Renal pelvis (tissue), 12 donors: ENCODE data around the gene DDI1. TPM values are rescaled to one million over a fixed set of nuclear protein-coding genes. Genes with fewer than 3 reads are reported as not detected.

ENCODE experiments used
- DNase-seq: peaks from one replicate; pipeline ENCODE4 v3.0.0-alpha.2; 2013
- long read RNA-seq, 16 experiments: transcript quantifications; one replicate each; lab custom pipeline, GENCODE V29; 2026
- polyA plus RNA-seq, 3 donors: library from polyadenylated mRNA; unstranded; fragments of 120-200 nt; gene quantifications; one replicate each; pipeline ENCODE4 v1.2.1, GENCODE V29; 2013; ENCODE audit not compliant: insufficient read length in 3 of 3

The DDI1 gene
- polyA plus RNA-seq, result not detected
- long read RNA-seq, donor 1, result 0 reads
- long read RNA-seq, donor 2, result 0 reads
- long read RNA-seq, donor 3, result 0 reads
- long read RNA-seq, donor 4, result 0 reads
- long read RNA-seq, donor 5, result 0 reads
- long read RNA-seq, donor 6, result 0 reads
- long read RNA-seq, donor 7, result 0 reads
- long read RNA-seq, donor 8, result 0 reads
- long read RNA-seq, donor 9, result 0 reads
- long read RNA-seq, donor 10, result 0 reads
- long read RNA-seq, donor 11, result 0 reads
- long read RNA-seq, donor 12, result 0 reads
- long read RNA-seq, donor 13, result 0 reads
- long read RNA-seq, donor 14, result 0 reads
- long read RNA-seq, donor 15, partial matches to known transcripts, result 5 of 14 reads
- long read RNA-seq, donor 15, other reads (novel, unspliced or antisense), result 9 of 14 reads
- long read RNA-seq, donor 16, result 0 reads

DNA sequence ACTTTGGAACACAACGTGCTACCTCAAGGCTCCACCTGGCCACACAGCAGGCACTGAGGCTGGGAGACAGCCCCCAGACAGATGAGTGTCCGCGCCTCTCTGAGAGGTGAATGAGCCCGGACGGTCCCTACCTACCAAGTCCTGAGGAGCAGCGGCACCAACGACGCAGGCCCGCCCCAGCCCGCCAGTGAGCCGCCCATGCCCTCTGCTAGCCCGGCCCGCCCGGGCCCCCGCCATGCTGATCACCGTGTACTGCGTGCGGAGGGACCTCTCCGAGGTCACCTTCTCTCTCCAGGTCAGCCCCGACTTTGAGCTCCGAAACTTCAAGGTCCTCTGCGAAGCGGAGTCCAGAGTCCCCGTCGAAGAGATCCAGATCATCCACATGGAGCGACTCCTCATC lies at the start of gene DDI1:
Gene DDI1 (plus strand): TSS at position 53 of the 400 bp plus-strand sequence. CDS start 183 bp downstream, at position 236.
- no peak for DNase-seq

DNA sequence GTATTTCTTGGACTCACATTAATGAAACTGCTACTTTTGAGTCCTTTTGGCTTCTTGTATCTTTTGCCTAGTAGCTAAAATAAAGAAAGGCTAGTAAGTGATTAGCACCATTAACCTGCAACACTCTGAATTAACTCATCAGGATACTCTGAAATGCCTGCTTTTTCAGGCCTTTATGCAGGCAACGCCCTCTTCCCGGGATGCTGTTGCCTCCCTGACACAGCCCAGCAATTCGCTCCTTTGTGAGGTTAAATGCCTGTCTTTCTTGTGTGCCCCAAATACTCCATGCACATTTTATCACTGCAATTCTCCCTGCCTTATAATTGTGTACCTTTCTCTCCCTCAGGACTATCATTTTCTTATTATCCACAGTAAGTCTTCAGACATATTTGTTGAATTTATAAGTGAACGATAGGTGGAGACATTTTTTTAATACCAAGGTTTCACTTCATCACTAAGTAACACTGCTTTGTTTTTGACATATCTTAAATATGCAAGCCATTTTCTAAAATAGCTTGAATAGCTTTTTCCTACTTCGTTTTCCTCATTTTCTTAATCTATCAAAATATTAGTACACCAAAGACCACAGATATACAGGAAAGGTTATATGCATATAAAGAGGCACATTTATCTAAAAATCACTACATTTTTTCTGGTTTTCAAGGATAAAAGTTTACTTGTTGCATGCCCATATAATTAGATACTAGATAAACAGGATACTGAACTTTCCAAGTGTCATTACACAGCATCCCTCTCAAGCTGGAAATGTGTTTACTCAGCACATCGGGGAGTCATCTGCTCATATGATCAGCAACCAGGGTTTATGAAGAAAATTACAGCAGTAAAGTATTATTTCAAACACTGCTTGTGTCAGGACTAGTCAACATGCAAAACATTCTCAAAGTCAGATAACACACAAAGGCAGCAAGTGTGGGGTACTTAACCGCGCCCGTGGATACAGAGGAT lies 48.5 kb upstream of the DDI1 start:
- DNase-seq, result no peak

DNA sequence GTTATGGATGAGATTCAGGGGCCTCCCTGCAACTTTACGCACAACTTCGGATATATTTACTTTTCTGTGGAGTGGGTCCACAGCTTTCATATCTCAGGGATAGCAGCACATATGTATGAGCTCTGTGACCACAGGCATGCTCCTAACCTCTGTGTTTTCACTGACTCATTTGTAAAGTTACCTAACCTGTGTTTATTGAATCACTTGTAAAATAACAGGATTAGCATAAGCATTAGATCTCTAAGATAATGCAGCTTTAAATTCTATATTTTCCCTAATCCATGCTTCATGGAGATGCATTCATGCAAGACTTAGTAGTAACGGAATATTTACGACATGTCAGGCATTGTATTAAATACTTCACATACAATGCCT lies 47.9 kb upstream of the DDI1 start:
- DNase-seq, result no peak

DNA sequence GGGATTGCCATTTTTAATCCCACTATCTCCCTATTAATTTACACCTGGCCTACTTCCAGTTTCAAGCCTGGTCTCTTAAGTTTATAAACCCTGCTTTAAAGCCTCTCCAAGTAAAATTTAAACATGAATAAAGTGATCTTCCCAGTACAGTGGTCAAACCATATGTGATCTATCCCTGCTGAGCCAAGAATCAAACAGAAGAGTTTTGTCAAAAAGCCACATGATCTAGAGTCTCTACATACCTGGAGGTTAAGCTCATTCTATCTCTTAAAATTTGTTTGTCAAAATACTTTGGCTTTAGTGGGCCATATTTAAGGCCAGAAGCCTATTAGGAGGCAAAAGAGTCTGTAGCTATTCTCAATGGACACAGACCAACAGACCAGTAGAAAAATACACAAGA lies 42.9 kb upstream of the DDI1 start:
- no peak for DNase-seq

DNA sequence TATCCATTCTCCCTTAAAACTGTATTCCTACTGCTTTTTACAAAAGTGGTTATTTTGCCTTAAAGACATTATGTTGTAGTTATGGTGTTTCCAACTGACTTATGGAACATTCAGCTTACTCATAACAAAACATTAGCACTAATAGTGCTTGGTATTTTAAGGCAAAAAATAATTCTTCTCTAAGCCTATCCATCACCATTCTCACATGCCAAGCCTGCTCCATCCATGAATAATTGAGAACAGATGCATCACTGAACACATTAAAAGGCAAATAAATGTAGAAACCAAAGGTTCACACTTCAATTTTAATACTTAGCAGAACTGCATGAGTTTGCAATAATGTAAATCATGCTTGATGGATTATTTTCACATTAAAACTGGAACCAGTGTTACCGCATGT lies 42.3 kb upstream of the DDI1 start:
- no peak for DNase-seq

DNA sequence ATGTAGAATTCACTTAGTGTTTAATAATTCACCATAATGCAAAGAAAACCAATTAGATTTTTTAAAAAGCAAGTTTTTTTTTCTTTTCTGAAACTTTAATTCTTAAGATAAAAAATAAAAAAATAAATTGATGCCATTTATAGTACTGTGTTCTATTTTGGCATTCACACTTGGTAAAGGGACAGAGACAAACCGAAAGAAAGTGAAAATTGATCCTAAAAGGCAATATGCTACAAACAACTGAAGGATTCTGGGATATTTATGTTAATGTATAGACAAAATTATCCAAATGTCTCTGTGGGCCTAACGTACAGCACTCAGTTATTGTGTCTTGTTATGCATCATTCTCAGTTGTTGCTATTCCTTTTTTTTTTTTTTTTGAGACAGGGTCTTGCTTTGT lies 41.9 kb upstream of the DDI1 start:
- no peak for DNase-seq

DNA sequence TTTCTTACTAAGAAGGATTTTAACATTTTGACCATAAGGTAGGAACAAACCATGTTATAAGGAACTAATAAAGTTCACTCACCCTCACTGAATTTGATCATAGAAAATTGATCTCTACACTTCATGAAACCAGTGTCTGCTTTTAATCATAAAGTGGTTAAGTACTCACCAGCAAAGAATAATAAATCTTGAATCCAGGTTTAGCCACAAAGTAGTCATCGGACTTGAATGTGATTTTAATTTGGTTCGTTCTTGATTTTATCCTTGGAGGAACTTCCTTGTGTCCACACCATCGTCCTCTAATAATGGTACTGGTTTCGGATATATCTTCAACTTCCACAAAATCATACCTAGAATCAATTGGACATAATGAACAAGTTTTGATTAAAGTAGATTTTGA lies 40.5 kb upstream of the DDI1 start:
- no peak for DNase-seq

DNA sequence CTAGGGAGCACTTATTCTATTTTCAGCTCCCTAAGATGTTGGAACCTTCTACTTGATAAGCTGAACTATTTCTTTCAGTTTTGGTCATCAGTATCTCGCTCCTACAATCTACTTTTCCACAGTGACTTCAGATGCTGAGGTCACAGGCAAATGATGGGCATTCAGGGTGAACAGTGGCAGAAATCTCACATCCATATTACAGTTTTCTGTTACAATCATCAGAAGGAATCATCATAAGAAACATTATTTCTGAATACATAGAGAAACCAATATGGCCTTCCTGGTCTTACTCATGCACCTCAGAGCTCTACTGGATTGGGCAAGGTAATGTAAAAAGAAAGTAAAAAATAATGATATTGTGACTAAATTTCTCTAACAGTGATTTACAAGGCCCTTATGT lies 39.4 kb upstream of the DDI1 start:
- DNase-seq, result no peak

DNA sequence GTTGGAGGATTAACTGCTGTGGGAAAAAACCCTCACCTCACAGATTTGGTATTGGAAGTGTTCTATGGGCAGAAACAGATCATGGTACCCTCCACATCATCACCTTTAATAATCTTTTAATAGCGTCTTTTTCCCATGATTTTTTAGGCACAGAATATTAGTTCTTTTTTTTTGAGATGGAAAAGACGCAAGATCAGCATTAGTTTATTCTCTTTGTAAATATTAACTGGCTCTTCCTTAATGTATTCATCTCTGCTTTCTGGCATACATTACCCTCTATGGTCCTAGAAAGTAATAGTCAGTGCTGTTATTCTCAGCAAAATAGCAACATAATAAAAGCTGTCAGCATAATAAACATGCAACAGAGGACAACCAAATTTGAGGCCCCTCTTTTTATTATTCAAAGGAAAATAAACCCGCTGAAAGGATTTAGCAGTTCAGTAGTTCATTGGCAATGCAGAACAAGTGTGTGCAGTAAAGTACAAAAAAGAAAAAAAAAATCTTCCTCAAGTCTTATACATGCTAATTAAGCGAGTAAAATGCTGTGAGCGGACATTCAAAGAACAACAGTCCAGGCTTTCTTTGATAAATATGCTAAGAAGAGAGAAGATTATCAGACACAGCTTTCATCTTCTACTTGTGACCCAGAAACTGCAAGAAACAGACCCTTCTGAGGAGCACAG lies 37.5 kb upstream of the DDI1 start:
- DNase-seq, result no peak

DNA sequence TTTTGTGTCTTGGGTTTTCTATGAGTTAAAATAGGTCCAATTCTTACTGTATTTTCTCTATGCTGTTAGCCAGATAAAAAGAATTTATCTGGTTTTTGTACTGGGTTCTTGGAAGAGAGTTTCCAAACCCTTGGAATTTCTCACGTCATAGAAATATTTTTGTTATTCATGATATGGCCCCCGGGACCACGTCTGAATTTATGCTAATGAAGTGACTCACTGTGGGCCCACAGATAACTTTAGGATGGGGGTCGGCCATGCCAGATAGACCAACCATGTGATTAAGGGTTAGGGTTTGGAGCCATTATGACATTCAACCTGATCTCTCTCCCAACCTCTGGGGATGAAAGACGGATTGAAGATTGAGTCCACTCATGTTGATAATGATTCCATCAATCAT lies 35.6 kb upstream of the DDI1 start:
- no peak for DNase-seq

DNA sequence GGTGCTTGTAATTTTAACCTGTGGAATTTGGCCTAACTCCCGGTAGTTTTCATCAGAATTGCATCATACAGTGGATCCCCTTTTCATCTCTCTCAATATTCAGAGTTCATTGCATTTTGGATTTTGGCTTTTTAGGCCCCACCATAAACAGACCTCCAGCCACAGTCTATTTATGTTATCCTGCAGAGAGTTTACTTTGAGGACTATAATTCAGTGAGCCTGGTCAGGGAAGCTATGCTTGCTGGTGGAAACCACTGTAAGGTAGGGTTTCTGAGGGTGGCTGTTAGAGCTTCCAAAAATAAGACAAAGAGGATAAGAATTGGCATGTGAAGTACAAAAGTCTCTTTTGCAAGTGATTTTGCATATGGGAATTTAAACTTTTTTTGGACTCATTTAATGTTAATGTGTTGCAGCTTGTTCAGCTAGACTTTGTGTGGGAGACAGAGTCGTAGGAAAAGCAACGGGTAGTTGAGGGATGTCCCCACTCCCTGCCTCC lies 34.8 kb upstream of the DDI1 start:
- DNase-seq, result no peak

DNA sequence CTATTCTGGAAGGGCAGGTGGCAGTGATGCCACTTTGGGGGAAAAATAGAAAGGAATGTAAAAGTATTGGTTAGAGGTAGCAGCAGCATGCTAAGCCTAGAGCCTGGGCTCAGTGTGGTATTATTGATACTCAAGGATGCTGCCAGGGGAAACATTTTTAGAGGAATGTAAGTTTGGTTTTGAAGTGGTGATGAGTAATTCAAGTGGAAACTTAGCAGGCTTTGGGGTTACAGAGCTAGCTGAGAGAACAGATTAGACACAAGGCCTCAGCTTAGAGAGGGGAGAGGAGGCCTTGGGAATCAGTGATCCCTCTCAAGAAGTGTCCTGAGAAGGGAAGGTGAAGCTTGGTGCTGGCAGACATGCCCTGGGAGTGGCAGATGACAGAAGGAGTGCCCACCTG lies 32.9 kb upstream of the DDI1 start:
- no peak for DNase-seq

DNA sequence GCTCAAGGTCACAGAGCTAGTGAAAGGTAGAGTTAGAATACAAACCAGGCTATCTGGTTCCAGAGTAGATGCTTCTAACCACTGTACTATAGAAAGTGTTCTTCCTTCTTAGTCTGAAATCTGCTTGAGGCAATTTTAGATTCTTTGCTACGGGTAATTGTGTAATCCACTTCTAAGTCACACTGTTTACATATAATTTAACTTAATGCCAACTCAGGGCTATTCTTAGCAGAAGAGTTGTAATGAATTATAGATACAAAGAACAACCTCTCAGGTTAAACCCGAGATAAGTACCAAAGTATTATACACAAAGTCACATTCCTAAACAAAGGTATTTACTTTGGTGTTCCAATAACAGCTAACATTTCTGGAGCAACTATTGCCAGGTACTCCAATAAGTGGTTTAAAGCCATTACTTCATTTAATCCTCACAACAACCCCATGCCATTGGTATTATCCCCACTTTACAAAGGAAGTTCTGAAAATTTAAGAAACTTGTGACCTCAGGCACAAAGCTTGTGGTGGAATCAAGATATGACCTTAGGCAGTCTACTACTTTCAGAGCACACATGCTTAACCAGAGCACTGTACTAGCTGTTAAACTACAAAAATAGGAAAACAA lies 31.1 kb upstream of the DDI1 start:
- no peak for DNase-seq

DNA sequence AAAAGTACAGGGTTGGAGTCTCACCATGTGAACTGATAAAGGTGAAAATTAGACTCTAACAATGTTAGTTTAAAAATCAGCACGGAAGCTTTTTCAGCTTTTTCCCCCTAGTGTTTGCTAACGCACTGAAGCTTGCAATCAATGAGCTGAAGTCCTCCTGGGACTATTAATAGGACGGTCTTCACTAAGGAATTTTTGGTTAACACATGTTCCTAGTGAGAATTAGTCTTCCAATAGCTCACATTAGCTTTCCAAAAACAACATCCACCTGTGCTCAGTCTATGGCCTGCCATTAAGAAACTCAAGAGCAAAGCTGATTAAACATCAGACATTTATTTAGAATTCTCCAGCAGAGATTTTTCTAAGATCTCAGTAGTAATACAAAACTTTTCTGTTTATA lies 26.7 kb upstream of the DDI1 start:
- no peak for DNase-seq

DNA sequence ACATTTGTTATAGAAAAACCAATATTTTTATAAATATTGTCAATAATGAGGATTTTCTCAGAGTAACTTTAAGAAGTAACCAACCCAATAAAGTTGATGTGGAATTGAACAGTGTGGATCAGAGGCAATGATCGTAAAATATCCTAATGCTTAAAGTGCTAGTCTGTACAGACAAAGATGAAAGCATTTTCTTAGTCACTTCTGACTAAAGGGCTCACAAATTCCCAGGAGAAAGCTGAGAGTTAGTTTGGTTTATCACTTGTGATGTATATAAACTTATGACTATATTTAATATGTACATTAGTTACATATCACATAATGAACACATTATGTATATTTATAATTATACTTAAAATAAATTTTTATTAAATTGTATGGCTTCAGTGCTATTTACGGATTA lies 25.4 kb upstream of the DDI1 start:
- no peak for DNase-seq

DNA sequence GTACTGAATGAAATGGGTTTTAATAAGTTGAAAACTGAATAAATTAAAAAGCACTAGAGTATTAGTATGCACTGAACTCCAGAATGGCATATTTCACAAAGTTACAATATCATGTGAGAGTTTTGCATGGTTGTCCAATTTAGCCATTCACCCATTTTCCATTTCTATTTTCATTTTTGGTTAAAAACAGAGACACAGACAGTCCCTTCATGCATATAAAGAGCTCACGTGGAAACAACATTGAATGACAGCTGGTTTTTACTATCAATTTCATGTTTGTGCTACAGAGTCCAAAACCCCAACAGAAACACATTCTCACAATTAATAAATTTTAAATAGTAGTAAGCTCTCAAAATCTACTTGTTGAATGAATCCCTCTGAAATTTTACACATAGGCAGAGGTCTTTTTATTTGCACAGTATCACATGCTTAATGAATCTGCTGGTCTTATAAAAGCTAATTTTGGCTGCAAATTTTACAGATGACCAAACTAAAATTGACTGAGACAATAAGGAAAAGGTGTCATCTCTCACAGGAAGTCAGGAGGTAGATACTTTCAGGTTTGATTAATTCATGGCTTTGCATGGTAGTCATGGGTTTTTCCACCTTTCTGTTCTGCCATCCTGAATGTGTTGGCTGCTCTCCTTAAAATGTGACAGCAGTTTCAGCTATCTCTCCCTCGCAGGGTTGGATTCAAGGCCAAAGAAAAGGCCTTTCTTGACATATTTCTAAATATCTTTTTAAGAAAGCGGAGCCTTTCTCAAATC lies 20.6 kb upstream of the DDI1 start:
- DNase-seq, result no peak

DNA sequence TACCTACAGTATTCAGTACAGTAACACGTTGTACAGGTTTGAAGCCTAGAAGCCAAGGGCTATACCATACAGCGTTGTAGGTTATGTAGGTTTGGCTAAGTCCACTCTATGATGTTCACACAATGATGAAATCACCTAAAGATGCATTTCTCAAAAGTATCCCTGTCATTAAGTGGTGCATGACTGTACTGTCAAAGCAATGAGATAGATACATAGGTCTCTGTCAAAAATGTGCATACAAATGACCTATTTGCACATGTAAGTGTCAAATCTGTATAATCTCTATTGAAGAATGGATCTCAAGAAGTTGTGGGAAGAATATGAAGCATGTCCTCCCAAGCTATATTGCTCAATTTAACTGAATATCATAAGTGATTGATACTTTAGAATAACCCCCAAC lies 11.9 kb upstream of the DDI1 start:
- DNase-seq, result no peak

DNA sequence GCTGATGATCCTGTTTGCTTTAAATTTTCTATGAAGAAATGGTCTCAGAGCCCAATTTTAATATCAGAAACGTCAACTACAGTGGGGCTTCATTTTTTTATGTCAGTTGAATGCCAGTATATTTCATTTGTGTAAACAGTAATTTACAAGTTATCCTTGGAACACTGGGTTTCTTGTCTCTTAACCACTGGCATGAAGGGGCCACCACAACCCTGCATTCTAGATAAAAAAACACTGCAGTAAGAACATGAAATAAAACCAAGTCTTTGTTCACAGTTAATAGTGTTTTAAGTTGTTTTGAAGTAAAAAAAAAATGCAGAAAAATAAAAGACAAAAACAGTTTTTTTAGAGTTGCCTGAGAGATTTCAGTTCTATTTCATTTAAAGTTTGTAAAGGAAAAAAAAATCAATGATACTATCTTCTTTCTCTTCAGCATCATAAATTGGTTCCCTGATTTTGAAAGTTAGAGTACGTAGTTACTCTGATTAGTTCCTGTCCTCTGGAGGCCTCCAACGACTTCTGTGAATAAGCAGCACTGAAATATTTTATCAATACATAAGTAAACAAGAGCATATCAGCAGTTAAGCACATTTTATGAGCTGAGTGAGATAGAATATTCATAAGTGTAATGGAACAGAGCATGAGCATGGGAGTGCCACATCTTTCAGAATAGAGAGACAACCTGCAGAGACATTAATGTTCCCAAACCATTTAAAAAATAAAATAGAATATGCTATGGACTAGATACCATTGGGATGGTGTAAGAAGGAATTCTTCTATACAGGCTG lies 7.8 kb upstream of the DDI1 start:
- no peak for DNase-seq

DNA sequence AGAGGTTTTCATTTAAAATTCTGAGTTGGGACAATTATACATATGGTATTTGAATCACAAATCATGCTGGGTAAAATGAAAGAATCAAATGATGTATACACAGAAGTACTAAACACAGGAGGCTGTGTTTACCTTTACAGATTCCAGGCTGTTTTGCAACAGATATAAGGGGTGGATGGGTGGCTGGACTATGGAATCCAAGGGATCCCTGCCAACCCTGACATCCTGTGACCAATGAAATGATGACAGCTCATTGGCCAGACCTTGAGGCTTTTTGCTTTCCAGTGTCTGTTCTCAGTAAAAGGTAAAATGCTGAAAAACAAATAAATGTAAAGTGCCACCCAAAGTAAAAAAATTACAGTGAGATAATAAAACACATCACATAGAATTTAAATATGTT lies 3.3 kb upstream of the DDI1 start:
- no peak for DNase-seq

DNA sequence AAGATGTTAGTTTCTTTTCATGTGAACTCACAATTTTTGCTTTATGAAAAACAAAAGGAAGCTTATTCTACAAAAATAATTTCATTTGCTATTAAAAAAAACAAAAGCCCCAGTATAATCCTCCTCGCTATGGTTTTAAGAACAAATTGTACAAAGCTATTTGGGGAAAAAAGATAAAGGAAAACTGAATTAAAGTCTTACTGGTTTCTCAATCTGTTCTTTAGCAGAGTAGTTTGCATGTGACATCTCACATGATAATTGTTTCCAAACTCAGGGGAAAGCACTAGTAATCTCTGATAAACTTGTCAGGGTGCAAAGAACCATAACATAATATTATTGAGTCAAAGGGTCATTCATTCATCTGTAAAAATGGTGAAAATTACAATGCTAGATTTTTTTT lies 2.9 kb upstream of the DDI1 start:
- DNase-seq, result no peak
